Spleen (tissue), 7 donors: ENCODE measurements around the gene GABBR1.

Experiments used
- CTCF ChIP-seq, 11 experiments: fragments of 200-600 bp in 7 of 11; fragments of 450-650 bp in 4 of 11; sonication (generic) in 4 of 11; IDR thresholded peaks in 8 of 11; conservative IDR thresholded peaks in 3 of 11; 1 replicate in 7 of 11; 2 replicates in 4 of 11; pipeline versions ENCODE4 v1.4.0 to v1.8.0; 2016 to 2021; ENCODE audit warnings: antibody characterized with exemption in 11 of 11, inconsistent platforms in 4 of 11, mild to moderate bottlenecking in 1 of 11
- POLR2A ChIP-seq, 3 donors: fragments of 450-650 bp; IDR thresholded peaks; one replicate each; pipeline ENCODE4 v1.5.1; 2017; ENCODE audit warnings: antibody characterized with exemption in 3 of 3, mild to moderate bottlenecking in 1 of 3
- POLR2AphosphoS5 ChIP-seq, 3 donors: sonication (generic); formaldehyde crosslinking; IDR thresholded peaks; one replicate each; pipeline ENCODE4 v1.5.1; 2017; ENCODE audit warnings: antibody characterized with exemption in 3 of 3
- donor health status: DM: no; HTN: no; CAD: no; lungs with moderate emphysema.
- donor health status: DM: no; HTN: no; CAD: no.
- donor health status: DM: no; HTN: no; CAD: no.

GRCh38 chr6:29608131-29608530 lies 24.9 kb downstream of the GABBR1 start:
- no peak for TF ChIP-seq POLR2AphosphoS5 (IDR thresholded peaks at IDR 0.05)
- TF ChIP-seq CTCF (IDR thresholded peaks at IDR 0.05 in 8 of 11, conservative IDR thresholded peaks at IDR 0.05 in 3 of 11): no peak
- no peak for TF ChIP-seq POLR2A (IDR thresholded peaks at IDR 0.05)
